Endothelial cell (in vitro differentiated cells): Measurements from ENCODE around the gene NAIF1. TPM values are rescaled to one million over a fixed set of nuclear protein-coding genes. Genes with fewer than 3 reads are reported as not detected.
A peak's percentile ranks its signal among the peaks of the same experiment; 100 is the strongest.

ENCODE experiments used
- DNase-seq: peaks from one replicate; pipeline ENCODE4 v3.0.0; 2021; ENCODE audit warnings: low spot score
- H3K27ac Mint-ChIP-seq: one replicate; pipeline ENCODE4 v1.8.0; 2021; ENCODE audit warnings: mixed read lengths, inconsistent platforms; ENCODE audit not compliant: unreplicated experiment
- H3K27me3 Mint-ChIP-seq: one replicate; pipeline ENCODE4 v1.8.0; 2021; ENCODE audit warnings: mild to moderate bottlenecking, moderate library complexity, mixed read lengths, inconsistent platforms; ENCODE audit not compliant: unreplicated experiment
- H3K36me3 Mint-ChIP-seq: one replicate; pipeline ENCODE4 v1.8.0; 2021; ENCODE audit warnings: mild to moderate bottlenecking, low read depth, mixed read lengths, inconsistent platforms; ENCODE audit not compliant: unreplicated experiment
- H3K4me1 Mint-ChIP-seq: one replicate; pipeline ENCODE4 v1.8.0; 2021; ENCODE audit warnings: mild to moderate bottlenecking, mixed read lengths, inconsistent platforms; ENCODE audit not compliant: unreplicated experiment
- H3K4me3 Mint-ChIP-seq: one replicate; pipeline ENCODE4 v1.8.0; 2021; ENCODE audit warnings: mild to moderate bottlenecking, mixed read lengths, inconsistent platforms; ENCODE audit not compliant: unreplicated experiment
- H3K9me3 Mint-ChIP-seq: one replicate; pipeline ENCODE4 v1.8.0; 2021; ENCODE audit warnings: mixed read lengths, inconsistent platforms; ENCODE audit not compliant: unreplicated experiment
- long read RNA-seq: library from polyadenylated mRNA; unstranded; transcript quantifications from one replicate; pipeline ENCODE4 v2.0.0, GENCODE V29; 2020; ENCODE audit not compliant: unreplicated experiment
- total RNA-seq: library from RNA; stranded (reverse); fragmentation: NEBNext Ultra II Directional; extraction: Animal tissue kit (Norgen Biotek cat#: 25700); gene quantifications from one replicate; pipeline ENCODE4 v1.2.1, GENCODE V29; 2021; ENCODE audit not compliant: unreplicated experiment
- TF ChIP-seq, protein P1 (sequence below): fragments of 200-600 bp; sonication (generic); IDR thresholded peaks from one replicate; pipeline ENCODE4 v1.5.0; 2021; ENCODE audit warnings: antibody characterized with exemption; ENCODE audit not compliant: unreplicated experiment

The NAIF1 gene, protein sequence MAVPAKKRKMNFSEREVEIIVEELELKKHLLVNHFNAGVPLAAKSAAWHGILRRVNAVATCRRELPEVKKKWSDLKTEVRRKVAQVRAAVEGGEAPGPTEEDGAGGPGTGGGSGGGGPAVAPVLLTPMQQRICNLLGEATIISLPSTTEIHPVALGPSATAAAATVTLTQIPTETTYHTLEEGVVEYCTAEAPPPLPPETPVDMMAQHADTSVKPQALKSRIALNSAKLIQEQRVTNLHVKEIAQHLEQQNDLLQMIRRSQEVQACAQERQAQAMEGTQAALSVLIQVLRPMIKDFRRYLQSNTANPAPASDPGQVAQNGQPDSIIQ
- 9.9 TPM for total RNA-seq
- long read RNA-seq, partial matches to known transcripts: 0 of 1 reads
- long read RNA-seq, other reads (novel, unspliced or antisense): 0 of 1 reads

DNA sequence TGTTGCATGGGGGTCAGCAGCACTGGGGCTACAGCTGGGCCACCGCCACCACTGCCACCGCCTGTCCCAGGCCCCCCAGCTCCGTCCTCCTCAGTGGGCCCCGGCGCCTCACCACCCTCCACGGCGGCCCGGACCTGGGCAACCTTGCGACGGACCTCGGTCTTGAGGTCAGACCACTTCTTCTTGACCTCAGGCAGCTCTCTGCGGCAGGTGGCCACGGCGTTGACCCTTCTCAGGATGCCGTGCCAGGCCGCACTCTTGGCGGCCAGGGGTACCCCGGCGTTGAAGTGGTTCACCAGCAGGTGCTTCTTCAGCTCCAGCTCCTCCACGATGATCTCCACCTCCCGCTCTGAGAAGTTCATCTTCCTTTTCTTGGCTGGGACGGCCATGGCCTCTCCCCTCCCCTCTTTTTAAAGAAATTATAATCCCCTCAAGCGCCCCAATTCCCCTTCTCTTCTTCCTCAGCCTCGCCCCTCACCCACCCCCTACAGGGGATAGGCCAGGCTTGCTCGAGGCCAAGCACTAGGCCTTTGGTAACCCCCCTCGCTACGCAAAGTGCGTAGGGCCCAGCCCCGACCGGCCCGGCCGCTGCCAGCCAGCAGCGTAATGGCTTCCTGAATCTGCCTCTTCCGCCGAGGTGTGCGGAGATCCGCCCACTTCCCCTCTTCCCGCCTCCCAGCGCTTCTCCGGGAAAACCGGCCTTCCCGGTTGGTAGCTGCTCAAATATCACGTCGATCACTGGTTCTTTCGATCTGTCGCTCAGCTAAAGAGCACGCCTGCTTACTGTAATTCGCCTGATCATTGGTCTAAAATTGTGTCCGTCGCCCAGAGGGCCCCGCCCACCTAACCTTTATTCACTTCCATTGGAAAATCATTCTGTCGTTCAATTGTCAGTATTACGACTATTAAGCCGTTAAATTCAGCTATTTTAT lies at the start of gene NAIF1:
Gene NAIF1 (minus strand): TSS at position 608 of the 932 bp plus-strand sequence. CDS start 219 bp downstream, at position 389.
- DNase-seq: peak; percentile 96
- Mint-ChIP-seq H3K9me3 (no peaks in the 10 kb centered on the region), H3K4me3 (no peak within 1 kb of the TSS), H3K4me1 (peaks cover 28% of the 10 kb centered on the region), H3K27ac (no peak within 1 kb of the TSS), H3K27me3 (peaks cover 7% of the 10 kb centered on the region), H3K36me3 (peaks cover 8% of the 10 kb centered on the region)
- TF ChIP-seq, protein P1, sequence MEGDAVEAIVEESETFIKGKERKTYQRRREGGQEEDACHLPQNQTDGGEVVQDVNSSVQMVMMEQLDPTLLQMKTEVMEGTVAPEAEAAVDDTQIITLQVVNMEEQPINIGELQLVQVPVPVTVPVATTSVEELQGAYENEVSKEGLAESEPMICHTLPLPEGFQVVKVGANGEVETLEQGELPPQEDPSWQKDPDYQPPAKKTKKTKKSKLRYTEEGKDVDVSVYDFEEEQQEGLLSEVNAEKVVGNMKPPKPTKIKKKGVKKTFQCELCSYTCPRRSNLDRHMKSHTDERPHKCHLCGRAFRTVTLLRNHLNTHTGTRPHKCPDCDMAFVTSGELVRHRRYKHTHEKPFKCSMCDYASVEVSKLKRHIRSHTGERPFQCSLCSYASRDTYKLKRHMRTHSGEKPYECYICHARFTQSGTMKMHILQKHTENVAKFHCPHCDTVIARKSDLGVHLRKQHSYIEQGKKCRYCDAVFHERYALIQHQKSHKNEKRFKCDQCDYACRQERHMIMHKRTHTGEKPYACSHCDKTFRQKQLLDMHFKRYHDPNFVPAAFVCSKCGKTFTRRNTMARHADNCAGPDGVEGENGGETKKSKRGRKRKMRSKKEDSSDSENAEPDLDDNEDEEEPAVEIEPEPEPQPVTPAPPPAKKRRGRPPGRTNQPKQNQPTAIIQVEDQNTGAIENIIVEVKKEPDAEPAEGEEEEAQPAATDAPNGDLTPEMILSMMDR: no peak

GRCh38 chr9:128116104-128117083 lies 49.3 kb upstream of the NAIF1 start:
- no peak overlapping the region for H3K4me3 Mint-ChIP-seq
- TF ChIP-seq, protein P1: no peak
- peaks cover 2% of the 10 kb centered on the region for H3K4me1 Mint-ChIP-seq
- DNase-seq: no peak
- peaks cover 3% of the 10 kb centered on the region for H3K27me3 Mint-ChIP-seq
- H3K27ac Mint-ChIP-seq: no peak overlapping the region
- no peaks in the 10 kb centered on the region for H3K9me3 Mint-ChIP-seq
- H3K36me3 Mint-ChIP-seq: peaks cover 4% of the 10 kb centered on the region

DNA sequence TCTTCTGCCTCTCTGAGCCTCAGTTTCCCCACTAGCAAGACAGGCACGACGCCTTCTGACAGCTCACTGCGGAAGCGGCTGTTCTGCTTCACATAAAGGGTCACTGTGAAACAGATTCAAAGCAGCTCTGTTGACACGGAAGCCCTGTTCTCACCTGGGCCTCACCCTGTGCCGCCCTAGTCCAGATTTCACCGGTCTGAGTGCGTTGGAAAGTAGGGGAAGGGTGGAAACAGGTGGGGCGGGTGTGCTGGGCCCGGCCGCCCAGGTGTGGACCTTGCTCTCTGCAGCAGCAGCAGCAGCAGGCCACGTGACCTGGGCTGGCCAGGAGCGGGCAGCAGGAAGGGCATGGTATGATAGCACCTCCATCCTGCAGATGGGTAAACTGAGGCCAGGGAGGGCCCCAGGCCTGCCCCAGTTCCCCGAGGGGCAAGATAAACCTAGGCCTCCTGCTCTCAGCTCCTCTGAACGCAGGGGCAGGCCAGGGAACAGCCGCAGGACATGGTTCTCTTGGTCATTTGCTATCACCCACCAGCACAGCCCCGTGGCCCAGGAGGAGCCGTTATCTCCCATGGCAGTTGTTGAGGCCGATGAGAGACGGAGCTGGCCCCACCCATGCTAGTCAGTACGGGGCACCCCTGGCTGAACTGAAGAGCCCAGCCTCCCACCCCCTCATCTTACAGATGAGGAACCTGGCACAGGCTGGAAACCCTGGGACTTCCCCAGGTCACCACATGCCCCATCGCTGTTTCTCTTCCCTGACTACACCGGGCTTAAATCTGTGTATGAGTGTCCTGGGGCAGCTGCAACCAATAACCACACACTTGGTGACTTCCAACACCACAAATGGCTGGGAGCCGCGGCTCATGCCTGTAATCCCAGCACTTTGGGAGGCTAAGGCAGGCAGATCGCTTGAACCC lies 48.3 kb upstream of the NAIF1 start:
- TF ChIP-seq, protein P1: no peak
- no peak for DNase-seq
- H3K27me3 Mint-ChIP-seq: peaks cover 3% of the 10 kb centered on the region
- H3K36me3 Mint-ChIP-seq: peaks cover 4% of the 10 kb centered on the region
- H3K9me3 Mint-ChIP-seq: no peaks in the 10 kb centered on the region
- peaks cover 2% of the 10 kb centered on the region for H3K4me1 Mint-ChIP-seq
- no peak overlapping the region for H3K27ac Mint-ChIP-seq
- H3K4me3 Mint-ChIP-seq: no peak overlapping the region
